Neural cell (in vitro differentiated cells): ENCODE measurements around the gene PTPRO. TPM values are rescaled to one million over a fixed set of nuclear protein-coding genes. Genes with fewer than 3 reads are reported as not detected.

Experiments used
- H2AFZ ChIP-seq: fragments of 200-600, 300-800 bp; sonication (generic), shearing (Covaris generic); 2 replicates; pipeline ENCODE4 v1.6.0; 2014; ENCODE audit warnings: low read depth, mild to moderate bottlenecking, antibody characterized with exemption, low read length, moderate library complexity
- H3F3A ChIP-seq: fragments of 200-600 bp; shearing (Covaris generic); 2 replicates; pipeline ENCODE4 v1.6.1; 2016; ENCODE audit warnings: mild to moderate bottlenecking, moderate library complexity, mixed read lengths, antibody characterized with exemption, low read length; ENCODE audit not compliant: insufficient read depth, poor library complexity, severe bottlenecking
- H3K27ac ChIP-seq: fragments of 200-600, 300-800 bp; sonication (generic), shearing (Covaris generic); 2 replicates; pipeline ENCODE4 v1.5.1; 2014; ENCODE audit warnings: mild to moderate bottlenecking, low read length, moderate library complexity
- H3K27me3 ChIP-seq: fragments of 300-800, 200-600 bp; sonication (generic), shearing (Covaris generic); 2 replicates; pipeline ENCODE4 v1.6.0; 2014; ENCODE audit warnings: mild to moderate bottlenecking, low read depth, low read length, moderate library complexity; ENCODE audit not compliant: insufficient read depth
- H3K36me3 ChIP-seq: fragments of 300-800, 200-600 bp; sonication (generic), shearing (Covaris generic); 2 replicates; pipeline ENCODE4 v1.5.1; 2014; ENCODE audit warnings: mild to moderate bottlenecking, antibody characterized with exemption, low read length, moderate library complexity; ENCODE audit not compliant: insufficient read depth
- H3K4me2 ChIP-seq: fragments of 300-800, 200-600 bp; sonication (generic), shearing (Covaris generic); 2 replicates; pipeline ENCODE4 v1.6.0; 2014; ENCODE audit warnings: mild to moderate bottlenecking, low read length
- H3K4me3 ChIP-seq: fragments of 300-800, 200-600 bp; sonication (generic), shearing (Covaris generic); 2 replicates; pipeline ENCODE4 v1.5.1; 2014; ENCODE audit warnings: mild to moderate bottlenecking, low read length, moderate library complexity
- H3K79me2 ChIP-seq: fragments of 200-600 bp; shearing (Covaris generic); replicated peaks from 2 replicates; pipeline ENCODE4 v1.6.0; 2014; ENCODE audit warnings: mild to moderate bottlenecking, low read length, moderate library complexity; ENCODE audit not compliant: insufficient read depth
- H3K9ac ChIP-seq: fragments of 300-800, 200-600 bp; sonication (generic), shearing (Covaris generic); 2 replicates; pipeline ENCODE4 v1.6.1; 2016; ENCODE audit warnings: mild to moderate bottlenecking, low read length, mixed read lengths
- H3K9me2 ChIP-seq: fragments of 200-600 bp; shearing (Covaris generic); 2 replicates; pipeline ENCODE4 v1.6.1; 2016; ENCODE audit warnings: mild to moderate bottlenecking, low read length, mixed read lengths; ENCODE audit not compliant: insufficient read depth
- H3K9me3 ChIP-seq: fragments of 200-600, 300-800 bp; sonication (generic), shearing (Covaris generic); 2 replicates; pipeline ENCODE4 v1.6.1; 2016; ENCODE audit warnings: mild to moderate bottlenecking, mixed run types, low read length, moderate library complexity, mixed read lengths
- H4K20me1 ChIP-seq: fragments of 200-600 bp; shearing (Covaris generic); 2 replicates; pipeline ENCODE4 v1.6.1; 2016; ENCODE audit warnings: mild to moderate bottlenecking, mixed run types; ENCODE audit not compliant: insufficient read depth
- CTCF ChIP-seq: fragments of 450-650 bp; IDR thresholded peaks from 2 replicates; pipeline ENCODE4 v1.5.1; 2014; ENCODE audit warnings: antibody characterized with exemption, mild to moderate bottlenecking, moderate library complexity; ENCODE audit not compliant: poor library complexity, severe bottlenecking
- EP300 ChIP-seq: fragments of 450-650 bp; conservative IDR thresholded peaks from 2 replicates; pipeline ENCODE4 v1.6.1; 2014; ENCODE audit warnings: antibody characterized with exemption, mild to moderate bottlenecking, moderate library complexity; ENCODE audit not compliant: poor library complexity, severe bottlenecking
- EZH2 ChIP-seq: fragments of 200-600, 300-800 bp; shearing (Covaris generic), sonication (generic); IDR thresholded peaks from 2 replicates; pipeline ENCODE4 v1.6.1; 2014; ENCODE audit warnings: antibody characterized with exemption, low read length, borderline replicate concordance, mild to moderate bottlenecking; ENCODE audit not compliant: insufficient read depth, poor library complexity, severe bottlenecking
- MXI1 ChIP-seq: fragments of 450-650 bp; conservative IDR thresholded peaks from 2 replicates; pipeline ENCODE4 v1.6.1; 2014; ENCODE audit warnings: antibody characterized with exemption, mild to moderate bottlenecking; ENCODE audit not compliant: poor library complexity, severe bottlenecking
- POLR2AphosphoS5 ChIP-seq: IDR thresholded peaks from 2 replicates; pipeline ENCODE4 v1.6.1; 2012
- RAD21 ChIP-seq: fragments of 450-650 bp; conservative IDR thresholded peaks from 2 replicates; pipeline ENCODE4 v1.6.1; 2014; ENCODE audit warnings: antibody characterized with exemption, mild to moderate bottlenecking, moderate library complexity
- REST ChIP-seq: IDR thresholded peaks from 2 replicates; pipeline ENCODE4 v1.6.1; 2012; ENCODE audit warnings: borderline replicate concordance
- SMC3 ChIP-seq: fragments of 450-650 bp; conservative IDR thresholded peaks from 2 replicates; pipeline ENCODE4 v1.6.1; 2014; ENCODE audit warnings: antibody characterized with exemption, mild to moderate bottlenecking, moderate library complexity; ENCODE audit not compliant: poor library complexity
- TAF1 ChIP-seq: IDR thresholded peaks from 2 replicates; pipeline ENCODE4 v1.6.1; 2012; ENCODE audit warnings: low read depth
- polyA plus RNA-seq: library from polyadenylated mRNA; depleted of rRNA; stranded (reverse); fragments of >200 nt; gene quantifications from 2 replicates; pipeline ENCODE4 v1.2.3, GENCODE V29; 2014

Gene PTPRO
- polyA plus RNA-seq, 1 donor from 2014 or later, result 124 TPM

- TF ChIP-seq POLR2AphosphoS5 (no peak), TAF1 (no peak), EP300 (no peak), REST (no peak), EZH2 (no peak)
- Histone ChIP-seq H3K27ac (no peak overlapping the region), H4K20me1 (no peaks in the 10 kb centered on the region)
Observed at GRCh38 chr12:15306605-15307004, 15.7 kb upstream of the PTPRO start.

GRCh38 chr12:15307079-15307478 is 15.2 kb upstream of the PTPRO start:
- no peak for TF ChIP-seq REST
- no peak for TF ChIP-seq EP300
- no peak for TF ChIP-seq EZH2
- no peak for TF ChIP-seq TAF1
- no peak for TF ChIP-seq POLR2AphosphoS5
- no peak for TF ChIP-seq SMC3
- no peak for TF ChIP-seq RAD21
- TF ChIP-seq CTCF, result no peak
- TF ChIP-seq MXI1, result no peak
- no peaks in the 10 kb centered on the region for H3K9me2 ChIP-seq
- H3K9ac ChIP-seq, result no peak overlapping the region
- no peak overlapping the region for H3K4me2 ChIP-seq
- no peaks in the 10 kb centered on the region for H3K27me3 ChIP-seq
- H4K20me1 ChIP-seq, result no peaks in the 10 kb centered on the region
- no peaks in the 10 kb centered on the region for H3K36me3 ChIP-seq
- no peak overlapping the region for H3K27ac ChIP-seq
- H3K9me3 ChIP-seq, result no peaks in the 10 kb centered on the region
- H3K4me3 ChIP-seq, result no peak overlapping the region
- no peak overlapping the region for H2AFZ ChIP-seq
- H3K79me2 ChIP-seq, result no peaks in the 10 kb centered on the region
- no peaks in the 10 kb centered on the region for H3F3A ChIP-seq

More at GRCh38 chr12:15306605-15307004, 15.7 kb upstream of the PTPRO start:
- Histone ChIP-seq H3K79me2 (no peaks in the 10 kb centered on the region), H3K36me3 (no peaks in the 10 kb centered on the region), H3K4me3 (no peak overlapping the region), H3K27me3 (no peaks in the 10 kb centered on the region), H3K4me2 (no peak overlapping the region), H3K9me2 (no peaks in the 10 kb centered on the region), H3F3A (no peaks in the 10 kb centered on the region), H2AFZ (no peak overlapping the region), H3K9ac (no peak overlapping the region), H3K9me3 (no peaks in the 10 kb centered on the region)
